GM19023 (cell line): ENCODE measurements around the gene ADCYAP1R1.

Experiments
- ATAC-seq: cut with Tn5 transposase; IDR thresholded peaks from one replicate; pipeline ENCODE4 v1.9.1; 2021; ENCODE audit warnings: mild to moderate bottlenecking, moderate library complexity; ENCODE audit not compliant: unreplicated experiment

Gene ADCYAP1R1

DNA sequence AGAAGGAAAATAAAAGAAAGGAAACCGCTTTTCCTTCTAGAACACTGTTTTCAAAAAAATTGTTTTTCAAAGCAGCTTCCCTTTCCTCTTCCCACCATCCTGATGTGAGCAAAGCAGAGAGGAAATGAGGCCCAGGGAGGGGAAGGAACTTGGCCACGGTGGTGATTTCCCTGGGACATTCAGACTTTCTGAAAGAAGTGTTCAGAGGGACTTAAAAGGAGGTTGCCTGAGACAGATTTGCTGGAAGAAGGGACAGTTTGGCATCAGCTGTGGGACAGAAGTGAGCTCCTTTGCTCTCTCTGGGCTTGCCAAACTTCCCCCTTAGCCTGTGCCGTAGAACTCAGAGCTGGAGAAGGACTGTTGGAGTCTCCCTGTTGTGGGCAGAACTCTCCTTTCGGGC, 30.3 kb downstream of the ADCYAP1R1 start:
- ATAC-seq = no peak

DNA sequence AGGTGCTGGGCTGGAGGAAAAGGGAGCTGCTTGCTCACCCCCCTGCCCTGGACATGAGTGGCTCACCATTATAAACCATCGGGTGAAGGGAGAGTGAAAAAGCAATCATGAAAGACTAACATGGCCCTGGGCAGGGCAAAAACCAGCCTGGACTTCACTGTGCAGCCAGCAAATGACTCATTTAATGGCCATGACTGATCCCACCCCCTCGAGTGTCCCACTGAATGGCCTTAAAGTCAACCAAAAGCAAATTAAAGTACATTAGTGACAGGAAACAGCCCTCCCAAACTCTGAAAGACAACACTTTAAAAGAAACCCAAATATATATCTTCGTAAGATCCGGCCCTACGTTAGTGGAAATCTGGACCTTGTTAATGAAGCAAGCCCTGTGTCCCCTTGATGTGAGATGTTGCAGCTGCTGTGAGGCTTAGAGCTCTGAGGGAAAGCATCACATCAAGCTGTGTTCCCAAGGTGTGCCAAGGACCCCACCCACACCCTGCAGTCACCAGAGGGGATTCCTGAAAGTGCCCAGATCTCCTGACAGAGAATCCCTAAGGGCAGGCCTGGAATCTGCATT, 31.2 kb downstream of the ADCYAP1R1 start:
- no peak for ATAC-seq

DNA sequence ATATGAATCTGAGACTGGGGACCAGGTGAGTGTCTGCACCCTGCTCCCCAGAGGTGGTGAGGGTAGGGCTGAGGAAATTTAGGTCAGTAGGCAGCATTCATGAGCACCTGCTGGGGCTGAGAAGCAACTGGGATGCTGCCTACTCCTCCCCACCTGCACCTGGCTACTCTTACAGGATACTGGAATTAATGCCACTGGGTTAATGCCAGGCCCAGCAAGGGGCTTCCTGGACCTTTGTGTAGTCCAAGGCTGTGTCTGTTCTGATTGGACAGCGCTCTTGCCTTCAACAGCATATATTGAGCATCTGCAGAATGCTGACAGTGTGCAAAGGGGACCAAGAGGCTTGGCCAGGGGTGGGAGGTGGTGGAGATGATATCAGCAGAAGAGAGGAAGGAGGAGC, 32.1 kb downstream of the ADCYAP1R1 start:
- ATAC-seq = no peak

DNA sequence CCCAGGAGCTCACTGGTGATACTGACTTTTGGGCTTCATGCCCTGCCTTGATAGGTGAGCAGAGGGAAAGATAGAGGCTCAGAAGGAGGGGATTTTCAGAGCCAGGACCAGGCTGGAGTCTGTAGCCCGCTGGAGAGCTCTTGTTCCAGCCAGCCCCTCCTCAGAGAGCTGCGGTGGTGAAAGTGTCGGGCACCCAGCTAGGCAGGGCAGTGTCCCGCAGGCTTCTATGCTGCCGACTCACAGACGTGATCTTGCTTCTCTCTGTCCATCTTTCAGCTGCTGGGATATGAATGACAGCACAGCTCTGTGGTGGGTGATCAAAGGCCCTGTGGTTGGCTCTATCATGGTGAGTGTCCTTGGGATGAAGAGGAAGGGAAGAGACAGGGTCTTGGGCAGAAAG, 35.2 kb downstream of the ADCYAP1R1 start:
- no peak for ATAC-seq

DNA sequence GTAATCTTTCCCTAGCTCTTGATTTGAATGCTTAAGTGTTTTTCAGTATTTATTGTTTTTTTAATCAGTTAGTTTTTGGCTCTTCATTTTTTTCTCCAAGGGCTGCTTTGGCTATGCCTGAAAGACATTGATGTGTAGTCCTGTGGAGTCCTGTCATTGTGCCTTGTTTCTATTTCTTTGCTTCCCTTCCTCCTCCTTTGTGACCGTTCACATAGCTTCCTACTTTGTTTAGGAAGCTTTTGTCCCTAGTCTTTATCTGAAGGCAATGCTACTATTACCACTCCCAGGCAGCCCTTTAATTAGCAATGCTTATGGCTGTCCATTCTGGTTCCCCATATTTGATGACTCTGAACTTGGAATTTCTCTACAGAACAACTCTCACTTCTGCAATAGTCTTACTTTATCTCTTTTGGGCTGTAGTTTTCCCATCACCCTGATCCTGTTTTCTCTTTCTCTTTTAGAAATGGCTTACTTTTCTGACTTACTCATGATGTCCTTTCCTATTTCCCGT, 39.9 kb downstream of the ADCYAP1R1 start:
- no peak for ATAC-seq

DNA sequence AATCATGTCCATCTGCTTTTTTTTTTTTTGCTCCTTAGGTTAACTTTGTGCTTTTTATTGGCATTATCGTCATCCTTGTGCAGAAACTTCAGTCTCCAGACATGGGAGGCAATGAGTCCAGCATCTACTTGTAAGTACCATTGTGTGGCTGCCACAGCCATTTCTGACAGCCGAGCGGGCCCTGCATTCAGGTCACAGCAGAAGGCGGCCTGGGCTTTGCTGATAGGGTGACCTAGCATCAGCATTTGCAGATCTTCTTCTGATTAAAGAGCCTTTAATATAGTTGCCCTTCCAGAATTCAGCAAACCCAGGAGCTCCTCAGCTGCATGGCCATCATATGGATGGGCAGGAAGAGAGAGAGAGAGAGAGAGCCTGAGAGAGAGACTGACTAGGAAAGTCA, 40.5 kb downstream of the ADCYAP1R1 start:
- ATAC-seq = no peak

DNA sequence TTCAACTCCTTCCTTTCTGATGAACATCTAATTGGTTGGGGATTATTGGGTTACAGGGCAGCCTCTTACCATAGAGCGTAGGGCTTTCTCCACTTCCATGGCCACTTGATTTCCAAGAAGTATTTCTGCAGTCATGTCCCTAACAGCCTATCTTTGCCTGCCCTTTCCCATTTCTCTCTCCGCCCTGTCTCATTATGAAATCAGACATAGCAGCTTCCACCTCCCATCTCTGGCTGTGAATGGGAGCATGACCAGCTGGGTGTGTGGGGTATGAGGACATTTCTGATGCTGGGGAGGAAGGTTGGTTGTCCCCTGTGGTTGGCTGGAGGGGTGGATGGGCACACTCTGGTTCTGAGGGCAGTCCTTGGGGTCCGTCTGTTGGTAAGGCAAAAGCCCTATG, 41.2 kb downstream of the ADCYAP1R1 start:
- no peak for ATAC-seq

DNA sequence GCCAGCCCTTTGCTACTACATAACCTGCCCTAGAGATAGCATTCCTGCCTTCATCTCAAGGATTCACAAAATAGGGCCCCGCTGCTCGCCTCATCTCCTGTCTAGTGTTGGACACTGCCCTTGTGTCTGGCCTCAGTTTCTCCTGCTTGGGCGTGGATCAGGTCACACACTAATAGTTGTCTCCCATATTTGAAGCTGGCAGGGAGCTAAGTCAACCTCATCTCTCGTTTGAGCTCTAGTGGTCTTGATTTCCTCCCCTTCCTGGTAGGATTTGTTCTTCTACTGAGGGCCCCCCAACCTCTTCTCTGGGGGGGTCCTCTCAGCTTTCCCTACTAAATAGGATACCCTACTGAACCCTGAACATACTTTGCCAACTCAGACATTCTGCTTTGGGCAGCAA, 42.2 kb downstream of the ADCYAP1R1 start:
- ATAC-seq = no peak

DNA sequence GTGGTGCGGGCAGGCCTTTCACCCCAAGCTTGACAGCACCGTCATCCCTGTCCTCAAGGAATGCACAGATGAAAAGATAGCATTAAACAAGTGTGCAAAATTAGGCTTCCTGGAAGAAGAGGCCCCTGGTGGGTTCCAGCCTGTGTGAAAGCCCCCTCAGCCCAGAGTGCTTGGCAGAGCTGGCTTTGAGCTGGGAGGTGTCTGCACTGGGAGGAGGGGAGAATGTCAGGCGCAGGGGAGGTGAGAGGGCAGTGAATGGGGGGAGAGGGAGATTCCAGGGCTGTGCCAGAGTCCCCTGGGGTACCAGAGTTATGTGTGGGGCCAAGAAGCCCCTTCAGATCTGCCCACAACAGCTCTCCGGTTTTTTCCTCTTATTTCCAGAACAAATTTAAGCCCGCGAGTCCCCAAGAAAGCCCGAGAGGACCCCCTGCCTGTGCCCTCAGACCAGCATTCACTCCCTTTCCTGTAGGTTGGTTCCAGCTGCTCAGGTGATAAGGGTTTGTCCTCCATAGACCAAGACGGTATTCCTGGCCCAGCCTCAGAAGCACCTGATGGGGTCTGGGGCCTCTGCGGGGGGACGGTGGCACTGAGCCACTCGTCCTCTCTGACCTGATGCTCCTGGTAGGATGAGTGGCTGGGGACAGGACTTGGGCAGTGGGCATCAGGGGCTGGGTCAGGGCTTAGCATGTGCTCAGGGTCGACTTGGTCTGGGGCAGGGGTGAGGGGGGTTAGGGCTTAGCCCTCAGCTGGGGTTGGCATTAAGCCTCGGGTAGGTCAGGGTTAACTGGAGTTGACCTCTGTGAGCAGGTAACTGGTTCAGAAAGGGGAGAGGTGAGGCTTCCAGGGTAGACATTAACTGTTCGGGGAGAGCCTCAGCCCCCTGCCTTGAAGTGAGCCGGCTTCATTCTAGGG, 43.4 kb downstream of the ADCYAP1R1 start:
- ATAC-seq = no peak

DNA sequence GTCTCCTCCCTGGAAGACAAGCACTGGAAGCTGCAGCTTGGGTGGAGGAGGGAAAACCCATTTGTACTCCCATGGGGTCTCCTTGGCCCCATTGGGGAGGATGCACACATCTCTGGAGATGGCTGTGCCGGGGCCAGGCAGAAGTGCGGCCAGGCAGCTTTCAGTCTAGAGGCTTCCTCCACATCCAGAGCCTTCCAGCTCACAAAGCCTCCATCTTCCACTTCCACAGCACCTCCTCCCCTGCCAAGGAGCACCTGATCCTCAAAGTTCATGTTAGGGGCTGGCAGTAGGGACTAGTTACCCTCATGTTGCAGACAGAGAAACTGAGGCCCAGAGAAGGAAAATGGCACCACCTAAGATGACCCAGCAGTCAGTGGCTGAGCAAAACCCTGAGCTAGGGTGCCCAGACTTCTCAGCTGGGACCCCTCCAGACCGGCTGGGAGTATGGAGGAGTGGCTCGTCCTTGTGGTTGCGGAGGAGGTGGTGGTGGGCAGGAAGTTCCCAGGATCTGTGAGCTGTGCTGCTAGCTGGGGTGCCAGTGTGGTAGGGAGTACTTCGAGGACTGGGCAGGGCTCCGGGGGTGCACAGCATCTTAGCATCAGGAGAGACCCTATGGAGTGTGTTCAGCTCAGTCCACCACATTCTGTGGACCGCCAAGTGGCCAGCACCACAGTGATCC, 44.2 kb downstream of the ADCYAP1R1 start:
- ATAC-seq = no peak

DNA sequence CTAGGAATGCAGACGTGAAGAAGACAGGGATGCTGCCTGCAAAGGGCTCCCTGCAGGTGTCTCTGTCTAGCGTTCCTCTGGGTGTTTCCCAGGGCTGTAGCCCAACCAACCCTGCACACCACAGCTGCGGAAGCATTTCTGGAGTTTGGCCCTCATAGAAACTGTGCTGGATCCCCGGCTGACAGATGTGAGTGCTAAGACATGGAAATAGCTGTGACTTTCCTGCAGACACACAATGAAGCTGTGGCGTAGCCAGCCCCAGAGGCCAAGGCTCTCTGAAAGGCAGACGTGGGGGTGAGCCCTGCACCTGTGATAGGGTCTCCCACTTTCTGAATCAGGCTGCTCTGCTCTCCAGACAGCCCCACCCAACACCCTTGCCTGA, 44.8 kb downstream of the ADCYAP1R1 start:
- ATAC-seq = no peak

DNA sequence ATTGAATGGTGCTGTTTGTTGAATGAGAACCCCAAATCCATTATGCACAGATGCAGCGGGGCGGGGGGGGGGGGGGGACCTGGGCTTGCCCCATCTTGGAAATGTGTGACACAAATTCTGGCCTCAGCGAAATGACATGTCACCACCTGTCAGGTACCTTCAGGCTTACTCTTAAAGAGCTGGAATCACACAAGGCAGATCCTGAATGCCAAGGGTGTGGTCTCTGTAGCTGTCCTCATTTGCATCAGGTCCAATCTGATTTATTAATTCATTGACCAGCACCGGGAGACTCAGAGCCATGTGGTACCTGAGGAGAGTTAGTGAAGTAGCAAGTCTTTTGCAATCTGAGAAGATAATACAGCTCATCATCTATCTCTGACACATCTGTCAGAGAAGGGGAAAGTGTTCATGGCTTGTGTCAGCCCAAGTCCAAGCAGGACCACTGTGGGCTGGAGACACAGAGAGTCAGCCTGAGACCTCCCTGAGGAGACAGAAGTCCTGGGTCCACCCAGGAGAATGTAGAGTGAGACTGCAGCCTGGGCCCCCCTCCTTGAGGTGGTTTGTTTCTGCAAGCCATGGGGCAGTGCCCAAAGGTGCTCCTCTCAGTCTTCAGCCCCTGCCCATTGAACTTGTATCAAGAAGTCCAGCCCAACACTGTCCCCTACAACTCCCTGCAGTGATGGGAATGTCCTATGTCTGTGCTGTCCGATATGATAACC, 46.7 kb downstream of the ADCYAP1R1 start:
- ATAC-seq = no peak

DNA sequence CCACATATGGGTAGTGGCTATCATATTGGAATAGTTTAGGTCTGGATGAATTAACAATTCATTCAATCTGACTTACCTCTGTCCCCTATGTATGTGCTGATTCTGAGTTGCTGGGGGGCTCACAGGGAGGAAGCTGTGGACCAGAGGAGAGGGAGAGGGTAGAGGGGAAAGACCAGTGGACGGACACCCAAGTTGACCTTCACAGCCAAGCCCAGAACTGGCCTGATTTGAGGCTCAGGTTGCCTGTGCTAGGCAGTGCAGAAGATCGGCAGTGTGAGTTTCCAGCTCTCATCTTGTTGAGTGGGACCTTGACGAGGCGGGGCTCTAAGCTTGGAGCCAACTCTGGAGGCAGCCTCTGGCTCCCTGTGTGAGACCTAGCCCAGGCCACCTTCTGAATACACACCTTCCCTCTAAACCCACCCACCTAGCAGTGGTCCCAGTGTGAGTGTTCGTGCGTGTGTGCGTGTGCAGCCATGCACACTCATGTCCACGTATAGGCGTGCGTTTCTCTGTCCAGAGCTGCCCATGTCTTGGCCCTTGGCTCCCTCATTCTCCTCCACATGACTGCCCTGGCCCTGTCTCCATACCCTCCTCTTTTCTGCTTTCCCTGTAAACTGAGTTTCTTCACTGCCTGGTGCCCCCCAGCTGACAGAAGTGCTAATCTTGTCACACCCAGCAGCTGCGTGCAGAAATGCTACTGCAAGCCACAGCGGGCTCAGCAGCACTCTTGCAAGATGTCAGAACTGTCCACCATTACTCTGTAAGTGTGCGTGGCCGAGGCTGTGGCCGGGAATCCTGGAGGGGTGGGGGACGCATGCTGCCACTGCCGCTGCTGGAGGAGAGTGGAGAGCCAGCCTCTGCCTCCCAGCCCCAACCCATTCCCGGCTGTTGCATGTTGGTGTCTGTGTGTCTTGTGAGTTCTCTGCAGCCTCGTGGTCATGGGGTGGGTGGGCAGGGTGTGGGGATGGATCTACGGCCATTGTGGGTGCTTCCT, 47.6 kb downstream of the ADCYAP1R1 start:
- no peak for ATAC-seq

DNA sequence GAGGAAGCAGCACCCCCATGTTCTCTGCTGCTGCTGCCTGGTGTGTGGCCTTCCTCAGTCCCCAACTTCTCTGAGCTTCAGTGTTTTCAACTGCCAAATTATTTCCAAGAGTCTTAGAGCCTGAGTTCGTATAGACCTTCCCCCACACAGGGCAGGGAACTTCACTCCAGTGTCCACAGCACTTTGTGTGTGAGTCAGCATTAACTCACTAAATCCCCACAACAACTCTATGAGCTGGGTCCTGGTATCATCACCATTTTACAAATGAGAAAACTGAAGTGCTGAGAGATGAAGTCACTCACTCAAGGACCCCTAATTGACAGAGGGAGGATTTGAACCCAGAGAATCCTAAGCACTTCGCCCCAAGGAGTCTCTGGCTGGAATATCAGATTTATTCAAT, 48.3 kb downstream of the ADCYAP1R1 start:
- no peak for ATAC-seq

DNA sequence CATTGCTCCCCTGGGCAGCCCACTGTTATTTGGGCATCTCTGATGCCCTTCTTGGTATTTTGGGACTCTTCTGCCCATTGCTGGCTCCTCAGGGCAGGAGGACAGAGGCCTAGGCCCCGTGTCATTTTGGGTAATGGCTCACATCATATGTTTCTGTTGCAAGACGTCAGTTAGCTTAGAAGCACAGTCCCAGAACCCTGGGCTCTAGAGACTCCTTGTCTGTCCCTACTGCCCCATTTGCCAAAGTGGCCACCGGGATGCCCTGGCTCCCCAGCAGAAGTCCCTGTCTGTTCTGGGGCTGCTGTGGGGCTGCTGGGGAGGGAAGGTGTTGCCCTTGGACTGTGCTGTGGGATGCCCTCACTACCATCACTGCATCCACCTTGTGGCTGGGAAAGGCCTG, 48.8 kb downstream of the ADCYAP1R1 start:
- ATAC-seq = no peak

DNA sequence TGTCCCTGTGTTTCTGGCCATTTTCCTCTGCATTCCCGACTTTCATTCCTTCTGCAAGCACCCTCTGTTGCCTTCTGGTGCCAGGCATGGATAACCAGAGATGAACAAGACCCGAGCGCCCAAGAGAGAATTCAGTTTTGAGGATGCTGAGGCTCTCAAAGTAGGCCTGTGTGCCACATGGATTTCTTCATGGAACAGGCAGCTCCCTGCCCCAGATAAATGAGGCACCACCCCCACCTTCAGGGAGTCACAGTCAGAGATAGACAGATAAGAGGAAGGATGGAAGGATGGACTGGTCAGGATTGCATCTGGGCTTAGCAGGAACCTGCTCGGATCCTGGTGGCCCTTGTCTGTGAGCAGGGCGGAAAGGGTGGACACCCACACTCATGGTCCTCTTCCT, 49.4 kb downstream of the ADCYAP1R1 start:
- no peak for ATAC-seq

DNA sequence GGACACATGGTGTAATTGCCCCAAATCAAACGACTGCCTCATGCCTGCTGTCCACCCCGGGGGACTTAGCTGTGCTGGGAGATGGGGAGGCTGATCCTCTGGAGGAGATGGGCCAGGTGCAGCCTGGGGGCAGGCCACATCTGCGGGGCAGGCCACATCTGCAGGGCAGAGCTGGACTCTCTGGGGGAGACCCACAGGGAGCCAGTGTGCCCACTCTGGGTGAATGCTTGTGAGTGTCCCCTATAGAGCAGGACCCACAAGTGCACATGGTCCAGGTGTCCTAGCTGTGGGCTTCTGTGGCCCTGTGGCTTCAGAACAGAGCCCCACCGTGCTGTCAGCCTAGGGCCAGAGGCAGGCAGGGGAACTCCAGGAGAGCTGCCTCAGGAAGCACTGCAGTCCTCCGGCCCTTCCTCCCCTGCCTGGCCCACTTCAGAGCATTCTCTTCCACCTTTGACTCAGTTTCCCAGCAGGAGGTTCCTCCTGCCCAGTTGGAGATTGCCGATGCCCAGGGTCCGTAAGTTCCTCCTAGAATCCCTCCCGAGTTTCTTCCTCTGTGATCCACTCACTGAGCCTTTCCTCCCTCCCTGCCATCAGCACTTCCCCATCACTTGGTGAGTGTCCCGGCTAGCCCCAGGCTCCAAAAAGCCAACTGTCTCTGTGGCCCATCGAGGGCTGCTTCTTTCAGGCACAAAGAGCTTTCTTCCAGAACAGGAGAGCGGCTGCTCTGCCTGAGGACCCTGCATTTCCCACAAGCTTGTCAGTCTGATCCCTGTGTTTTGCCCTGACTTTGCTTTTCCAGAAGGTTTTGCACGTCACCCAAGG, 50.3 kb downstream of the ADCYAP1R1 start:
- ATAC-seq = no peak

DNA sequence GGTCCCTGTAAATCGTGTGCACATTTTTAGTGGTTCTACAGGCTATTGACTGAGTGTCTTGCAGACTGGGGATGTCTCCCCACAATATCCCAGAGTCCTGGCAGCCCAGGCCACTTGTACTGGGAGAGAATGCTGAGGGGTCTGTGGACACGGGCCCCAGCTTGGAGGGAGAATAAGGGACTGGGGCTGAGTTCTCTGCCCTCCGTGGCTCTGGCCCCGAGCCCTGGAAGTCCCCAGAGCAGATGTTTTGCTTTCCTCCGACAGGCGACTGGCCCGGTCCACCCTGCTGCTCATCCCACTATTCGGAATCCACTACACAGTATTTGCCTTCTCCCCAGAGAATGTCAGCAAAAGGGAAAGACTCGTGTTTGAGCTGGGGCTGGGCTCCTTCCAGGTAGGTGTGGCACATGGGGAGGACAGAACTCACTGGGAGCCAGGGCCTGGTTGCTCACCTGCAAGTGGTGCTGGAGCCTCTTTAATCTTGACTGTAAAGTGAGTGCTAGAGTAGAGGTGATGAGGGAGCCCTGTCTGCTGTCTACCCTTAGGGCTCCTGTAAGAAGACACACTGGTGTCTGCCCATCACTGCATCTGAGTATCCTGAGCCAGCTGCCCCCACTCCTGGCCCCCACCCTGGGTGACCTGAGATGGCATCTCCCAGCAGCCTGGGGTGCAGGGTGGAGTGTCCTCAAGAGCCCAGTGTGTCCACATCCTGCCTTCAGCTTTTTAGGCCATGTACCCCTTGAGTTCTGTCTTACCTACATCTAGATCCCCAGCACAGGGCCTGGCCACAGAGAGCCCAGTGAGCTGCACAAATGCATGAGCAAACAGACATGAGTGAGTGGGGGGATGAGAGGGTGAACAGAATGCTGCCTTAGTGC, 51.1 kb downstream of the ADCYAP1R1 start:
- ATAC-seq = no peak
